AG10803 (cell line): ENCODE data around the gene GNAI1.

Experiments
- DNase-seq: peaks from one replicate; pipeline ENCODE4 v3.0.0; 2010; ENCODE audit warnings: low read depth
- H3K4me3 ChIP-seq: 2 replicates; pipeline ENCODE4 v1.5.1; 2011; ENCODE audit warnings: mild to moderate bottlenecking, low read length, control low read depth
- CTCF ChIP-seq: conservative IDR thresholded peaks from 2 replicates; pipeline ENCODE4 v1.5.1; 2011; ENCODE audit warnings: mild to moderate bottlenecking, low read length, control low read depth, inconsistent platforms

GNAI1 gene

GRCh38 chr7:80134536-80135308, at the start of gene GNAI1:
Gene GNAI1 (plus strand): TSS chr7:80134831. CDS start chr7:80135161, 330 bp downstream.
- H3K4me3 ChIP-seq: peak within 1 kb of the TSS; percentile 79
- no peak; the same call in 1 of the 2 replicates for TF ChIP-seq CTCF
- DNase-seq: peak; percentile 86

- TF ChIP-seq CTCF: no peak
- H3K4me3 ChIP-seq: no peak overlapping the region
- peak; percentile 76 for DNase-seq
Observed at GRCh38 chr7:80087051-80087770, 47.4 kb upstream of the GNAI1 start.

- no peak for TF ChIP-seq CTCF
- H3K4me3 ChIP-seq: no peak overlapping the region
- DNase-seq: peak; percentile 17
Observed at GRCh38 chr7:80087771-80088170, 46.9 kb upstream of the GNAI1 start.

GRCh38 chr7:80088705-80089104, 45.9 kb upstream of the GNAI1 start:
- DNase-seq: peak; percentile 11
- H3K4me3 ChIP-seq: no peak overlapping the region

GRCh38 chr7:80089366-80089765, 45.3 kb upstream of the GNAI1 start:
- H3K4me3 ChIP-seq: no peak overlapping the region
- TF ChIP-seq CTCF: no peak
- DNase-seq: peak; percentile 6

More at GRCh38 chr7:80088705-80089104, 45.9 kb upstream of the GNAI1 start:
- TF ChIP-seq CTCF: no peak

GRCh38 chr7:80093349-80093748, 41.3 kb upstream of the GNAI1 start:
- no peak for TF ChIP-seq CTCF
- no peak for DNase-seq
- no peak overlapping the region for H3K4me3 ChIP-seq
